ENCODE measurements around the gene NR3C2.

NR3C2 gene

GRCh38 chr4:148268835-148269234, 173.4 kb downstream of the NR3C2 start:
- Histone ChIP-seq H3K4me2 (ENCODE audit: insufficient read depth, low read length) (no peak overlapping the region), H3K4me1 (ENCODE audit: insufficient read depth, low read length) (no peaks in the 10 kb centered on the region), H3K9ac (ENCODE audit: low read depth, low read length) (no peak overlapping the region), H2AFZ (ENCODE audit: low read depth, low read length) (no peak overlapping the region), H3K36me3 (ENCODE audit: insufficient read depth, low read length) (no peaks in the 10 kb centered on the region), H3K4me3 (ENCODE audit: low read depth in 1 of 2, low read length in 2 of 2) (no peak overlapping the region), H3K79me2 (ENCODE audit: insufficient read depth, low read length) (no peaks in the 10 kb centered on the region), H3K9me3 (ENCODE audit: insufficient read depth, low read length, severe bottlenecking) (no peaks in the 10 kb centered on the region), H3K27me3 (ENCODE audit: insufficient read depth, low read length, poor library complexity) (no peaks in the 10 kb centered on the region), H3K27ac (ENCODE audit: low read length) (no peak overlapping the region), H4K20me1 (ENCODE audit: insufficient read depth, low read length) (no peaks in the 10 kb centered on the region)
- TF ChIP-seq EZH2 (IDR thresholded peaks at IDR 0.05; ENCODE audit: borderline replicate concordance, low read depth, low read length, severe bottlenecking), result no peak
- TF ChIP-seq CTCF (IDR thresholded peaks at IDR 0.05; ENCODE audit: borderline replicate concordance, extremely low read depth, low read length, poor library complexity, severe bottlenecking), result no peak
- DNase-seq (no peak), ATAC-seq (ENCODE audit: insufficient read depth, low read depth) (no peak)

GRCh38 chr4:148266921-148267320, 175.3 kb downstream of the NR3C2 start:
- ATAC-seq (ENCODE audit: insufficient read depth, low read depth), result no peak

GRCh38 chr4:148266240-148266639, 176.0 kb downstream of the NR3C2 start:
- Histone ChIP-seq H3K79me2 (ENCODE audit: insufficient read depth, low read length) (no peaks in the 10 kb centered on the region), H3K9ac (ENCODE audit: low read depth, low read length) (no peak overlapping the region), H3K4me2 (ENCODE audit: insufficient read depth, low read length) (no peak overlapping the region), H3K27me3 (ENCODE audit: insufficient read depth, low read length, poor library complexity) (no peaks in the 10 kb centered on the region), H4K20me1 (ENCODE audit: insufficient read depth, low read length) (no peaks in the 10 kb centered on the region), H3K36me3 (ENCODE audit: insufficient read depth, low read length) (no peaks in the 10 kb centered on the region), H3K9me3 (ENCODE audit: insufficient read depth, low read length, severe bottlenecking) (no peaks in the 10 kb centered on the region), H3K4me3 (ENCODE audit: low read depth in 1 of 2, low read length in 2 of 2) (no peak overlapping the region), H3K27ac (ENCODE audit: low read length) (no peak overlapping the region), H3K4me1 (ENCODE audit: insufficient read depth, low read length) (no peaks in the 10 kb centered on the region), H2AFZ (ENCODE audit: low read depth, low read length) (no peak overlapping the region)
- no peak for DNase-seq
- no peak for ATAC-seq (ENCODE audit: insufficient read depth, low read depth)
- TF ChIP-seq EZH2 (IDR thresholded peaks at IDR 0.05; ENCODE audit: borderline replicate concordance, low read depth, low read length, severe bottlenecking) (no peak), CTCF (IDR thresholded peaks at IDR 0.05; ENCODE audit: borderline replicate concordance, extremely low read depth, low read length, poor library complexity, severe bottlenecking) (no peak)

More at GRCh38 chr4:148266921-148267320, 175.3 kb downstream of the NR3C2 start:
- Histone ChIP-seq H3K4me3 (ENCODE audit: low read depth in 1 of 2, low read length in 2 of 2) (no peak overlapping the region), H3K4me1 (ENCODE audit: insufficient read depth, low read length) (no peaks in the 10 kb centered on the region), H2AFZ (ENCODE audit: low read depth, low read length) (no peak overlapping the region), H3K27ac (ENCODE audit: low read length) (no peak overlapping the region), H4K20me1 (ENCODE audit: insufficient read depth, low read length) (no peaks in the 10 kb centered on the region), H3K36me3 (ENCODE audit: insufficient read depth, low read length) (no peaks in the 10 kb centered on the region), H3K27me3 (ENCODE audit: insufficient read depth, low read length, poor library complexity) (no peaks in the 10 kb centered on the region), H3K79me2 (ENCODE audit: insufficient read depth, low read length) (no peaks in the 10 kb centered on the region), H3K4me2 (ENCODE audit: insufficient read depth, low read length) (no peak overlapping the region), H3K9ac (ENCODE audit: low read depth, low read length) (no peak overlapping the region), H3K9me3 (ENCODE audit: insufficient read depth, low read length, severe bottlenecking) (no peaks in the 10 kb centered on the region)
- no peak for DNase-seq
- no peak for TF ChIP-seq EZH2 (IDR thresholded peaks at IDR 0.05; ENCODE audit: borderline replicate concordance, low read depth, low read length, severe bottlenecking)
- no peak for TF ChIP-seq CTCF (IDR thresholded peaks at IDR 0.05; ENCODE audit: borderline replicate concordance, extremely low read depth, low read length, poor library complexity, severe bottlenecking)

- Histone ChIP-seq H3K36me3 (ENCODE audit: insufficient read depth, low read length) (no peaks in the 10 kb centered on the region), H3K4me2 (ENCODE audit: insufficient read depth, low read length) (no peak overlapping the region), H4K20me1 (ENCODE audit: insufficient read depth, low read length) (no peaks in the 10 kb centered on the region), H3K9me3 (ENCODE audit: insufficient read depth, low read length, severe bottlenecking) (no peaks in the 10 kb centered on the region), H3K4me1 (ENCODE audit: insufficient read depth, low read length) (no peaks in the 10 kb centered on the region), H3K9ac (ENCODE audit: low read depth, low read length) (no peak overlapping the region), H3K27ac (ENCODE audit: low read length) (no peak overlapping the region), H3K79me2 (ENCODE audit: insufficient read depth, low read length) (no peaks in the 10 kb centered on the region), H2AFZ (ENCODE audit: low read depth, low read length) (no peak overlapping the region), H3K4me3 (ENCODE audit: low read depth in 1 of 2, low read length in 2 of 2) (no peak overlapping the region), H3K27me3 (ENCODE audit: insufficient read depth, low read length, poor library complexity) (no peaks in the 10 kb centered on the region)
- ATAC-seq (ENCODE audit: insufficient read depth, low read depth), result no peak
- no peak for DNase-seq
- TF ChIP-seq CTCF (IDR thresholded peaks at IDR 0.05; ENCODE audit: borderline replicate concordance, extremely low read depth, low read length, poor library complexity, severe bottlenecking) (no peak), EZH2 (IDR thresholded peaks at IDR 0.05; ENCODE audit: borderline replicate concordance, low read depth, low read length, severe bottlenecking) (no peak)
These were observed 176.6 kb downstream of the NR3C2 start for GRCh38 chr4:148265627-148266026.
